GM21367 (cell line): Measurements from ENCODE around the gene USP20.
A peak's percentile ranks its signal among the peaks of the same experiment; 100 is the strongest.

Experiments
- ATAC-seq: cut with Tn5 transposase; IDR thresholded peaks from one replicate; pipeline ENCODE4 v1.9.1; 2021; ENCODE audit not compliant: unreplicated experiment

The USP20 gene

DNA sequence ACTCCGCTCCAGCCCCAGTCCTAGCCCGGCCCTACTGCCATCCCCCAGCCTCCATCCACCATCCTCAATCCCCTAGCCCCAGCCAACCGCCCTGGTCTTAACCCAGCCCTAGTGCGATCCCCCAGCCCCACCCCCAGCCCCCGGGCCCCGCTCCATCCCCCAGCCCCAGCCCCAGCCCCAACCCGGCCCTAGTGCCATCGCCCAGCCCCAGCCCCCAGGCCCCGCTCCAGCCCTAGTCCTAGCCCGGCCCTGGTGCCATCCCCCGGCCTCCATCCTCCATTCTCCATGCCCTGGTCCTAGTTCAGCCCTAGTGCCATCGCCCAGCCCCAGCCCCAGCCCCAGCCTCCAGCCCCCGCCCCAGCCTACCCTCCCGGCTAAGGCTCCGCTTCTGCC, 11.7 kb upstream of the USP20 start:
- ATAC-seq: peak; percentile 16

DNA sequence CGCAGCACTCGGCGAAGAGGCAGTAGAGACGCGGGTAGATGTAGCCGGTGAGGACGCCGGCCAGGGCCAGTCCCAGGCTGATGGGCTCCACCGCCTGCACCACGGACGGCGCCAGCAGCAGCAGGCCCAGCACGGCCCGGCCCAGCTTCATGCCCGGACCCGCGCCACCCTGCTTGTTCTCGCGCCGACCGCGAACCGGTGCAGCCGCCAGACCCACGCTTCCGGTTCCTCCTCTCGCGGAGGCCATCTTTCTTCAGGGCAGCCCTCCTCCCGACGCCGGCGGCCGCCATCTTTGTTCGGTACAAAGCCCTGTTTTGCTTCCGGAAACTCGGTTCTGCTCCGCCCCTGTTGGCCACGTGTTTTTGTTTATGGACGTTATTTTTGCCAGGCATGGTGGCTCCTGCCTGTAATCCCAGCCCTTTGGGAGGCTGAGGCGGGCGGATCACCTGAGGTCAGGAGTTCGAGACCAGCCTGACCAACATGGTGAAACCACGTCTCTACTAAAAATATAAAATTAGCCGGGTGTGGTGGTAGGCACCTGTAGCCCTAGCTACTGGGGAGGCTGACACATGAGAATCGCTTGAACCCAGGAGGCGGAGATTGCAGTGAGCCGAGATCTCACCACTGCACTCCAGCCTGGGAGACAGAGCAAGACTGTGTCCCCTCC, 11.2 kb upstream of the USP20 start, which contains the start of gene TOR1A:
TOR1A (minus strand) TSS at position 202 of the 667 bp plus-strand sequence; CDS start at position 151, 51 bp downstream.
- peak; percentile 83 for ATAC-seq

- ATAC-seq: no peak
Measured at GRCh38 chr9:129826344-129826743, 8.9 kb upstream of the USP20 start.

- no peak for ATAC-seq
Measured at GRCh38 chr9:129826759-129827158, 8.5 kb upstream of the USP20 start.

DNA sequence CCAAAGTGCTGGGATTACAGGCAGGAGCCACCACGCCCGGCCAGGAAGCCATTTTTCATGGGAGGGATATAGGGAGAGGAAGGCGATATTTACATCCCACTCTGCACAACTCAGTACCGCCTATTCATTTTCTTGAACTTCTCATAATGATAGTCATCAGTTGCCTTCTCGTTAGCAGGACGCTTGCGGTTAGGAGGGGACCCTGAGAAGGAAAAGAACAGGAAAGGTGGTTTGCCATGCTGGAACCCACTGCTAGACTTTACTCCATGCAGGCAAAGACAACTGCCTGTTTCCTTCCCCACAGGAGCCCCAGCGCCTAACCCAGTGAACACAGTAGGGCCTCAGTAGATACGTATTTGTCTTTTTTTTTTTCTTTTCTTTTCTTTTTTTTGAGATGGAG, 7.2 kb upstream of the USP20 start:
- no peak for ATAC-seq

DNA sequence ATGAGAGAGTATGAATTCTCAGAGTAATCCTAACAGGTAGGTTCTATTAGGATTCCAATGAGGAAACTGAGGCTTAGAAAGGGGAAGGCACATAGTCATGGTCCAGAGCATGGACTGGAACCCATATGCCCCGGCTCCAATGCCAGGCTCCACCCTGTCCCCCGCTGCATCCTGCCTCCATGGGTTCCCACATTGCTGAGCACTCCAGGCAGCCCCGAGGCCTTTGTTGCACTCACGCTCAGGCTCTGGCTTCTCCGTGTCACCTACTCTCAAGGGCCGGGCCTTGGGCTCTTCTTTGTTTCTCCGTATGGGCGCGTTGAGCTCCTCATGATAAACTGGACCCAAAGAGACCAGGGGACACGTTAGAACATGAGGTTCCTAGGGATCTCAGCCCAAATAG, 6.3 kb upstream of the USP20 start:
- ATAC-seq: no peak

DNA sequence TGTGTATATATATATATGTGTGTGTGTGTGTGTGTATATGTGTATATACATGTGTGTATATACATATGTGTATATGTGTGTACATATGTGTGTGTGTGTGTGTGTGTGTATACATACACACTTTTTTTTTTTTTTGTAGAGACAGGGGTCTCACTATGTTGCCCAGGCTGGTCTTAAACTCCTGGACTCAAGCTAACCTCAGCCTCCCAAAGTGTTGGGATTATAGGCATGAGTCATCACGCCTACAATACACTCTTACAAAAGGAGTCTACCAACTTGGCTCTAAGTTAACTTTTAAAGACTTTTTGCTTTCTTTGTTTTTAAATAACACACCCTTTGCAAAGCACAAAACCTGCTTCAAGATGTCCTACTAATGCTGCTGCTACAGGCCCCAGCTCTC, 2.3 kb upstream of the USP20 start:
- ATAC-seq: no peak

DNA sequence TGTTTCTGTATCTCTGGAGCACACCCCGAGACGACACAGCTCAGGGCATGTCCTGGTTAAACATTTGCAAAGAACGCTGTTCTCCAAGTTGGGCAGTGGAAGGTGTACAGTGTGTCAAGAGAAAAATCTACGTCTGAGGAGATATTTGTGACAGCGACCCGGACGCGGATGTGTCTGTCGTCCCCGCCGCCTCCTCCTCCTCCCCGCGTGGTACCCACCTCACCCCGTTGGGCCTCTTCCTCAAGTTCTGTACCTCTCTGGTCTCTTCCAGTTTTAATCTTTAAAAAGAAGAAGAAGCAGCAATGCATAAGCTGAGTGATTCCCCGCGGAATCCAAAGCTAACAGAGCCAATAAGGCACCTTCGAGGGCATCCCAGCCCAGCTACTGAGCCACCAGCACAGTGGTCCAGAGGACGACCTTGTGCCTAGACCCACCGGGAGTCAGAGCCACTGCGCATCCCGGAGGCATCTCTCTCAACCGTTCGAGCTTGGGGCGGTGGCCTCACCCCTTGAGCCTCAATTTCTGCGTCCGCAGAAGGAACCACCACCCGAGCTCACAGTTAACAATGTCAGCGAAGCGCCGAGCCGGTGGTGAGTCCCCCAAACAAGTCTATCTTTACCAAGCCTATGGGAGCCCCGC, 650 bp upstream of the USP20 start:
- peak; percentile 10 for ATAC-seq

DNA sequence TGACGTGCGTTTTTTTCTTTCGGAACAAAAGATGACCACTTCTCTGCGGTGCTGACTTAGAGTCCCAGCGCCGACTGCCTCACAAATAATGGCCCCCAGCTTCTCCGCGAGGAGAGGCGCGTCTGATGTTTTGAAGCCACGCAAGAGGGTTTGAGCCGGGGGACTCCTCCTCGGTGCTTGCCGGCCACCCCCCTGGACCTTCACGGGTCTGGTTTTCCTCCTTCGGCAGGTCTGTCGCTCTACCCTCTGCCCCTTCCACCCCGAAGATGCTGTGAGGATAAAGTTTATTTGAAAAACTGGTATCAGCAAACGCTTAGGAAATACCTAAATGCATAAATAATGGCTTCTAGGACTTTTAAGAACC, 584 bp downstream of the USP20 start:
- no peak for ATAC-seq

DNA sequence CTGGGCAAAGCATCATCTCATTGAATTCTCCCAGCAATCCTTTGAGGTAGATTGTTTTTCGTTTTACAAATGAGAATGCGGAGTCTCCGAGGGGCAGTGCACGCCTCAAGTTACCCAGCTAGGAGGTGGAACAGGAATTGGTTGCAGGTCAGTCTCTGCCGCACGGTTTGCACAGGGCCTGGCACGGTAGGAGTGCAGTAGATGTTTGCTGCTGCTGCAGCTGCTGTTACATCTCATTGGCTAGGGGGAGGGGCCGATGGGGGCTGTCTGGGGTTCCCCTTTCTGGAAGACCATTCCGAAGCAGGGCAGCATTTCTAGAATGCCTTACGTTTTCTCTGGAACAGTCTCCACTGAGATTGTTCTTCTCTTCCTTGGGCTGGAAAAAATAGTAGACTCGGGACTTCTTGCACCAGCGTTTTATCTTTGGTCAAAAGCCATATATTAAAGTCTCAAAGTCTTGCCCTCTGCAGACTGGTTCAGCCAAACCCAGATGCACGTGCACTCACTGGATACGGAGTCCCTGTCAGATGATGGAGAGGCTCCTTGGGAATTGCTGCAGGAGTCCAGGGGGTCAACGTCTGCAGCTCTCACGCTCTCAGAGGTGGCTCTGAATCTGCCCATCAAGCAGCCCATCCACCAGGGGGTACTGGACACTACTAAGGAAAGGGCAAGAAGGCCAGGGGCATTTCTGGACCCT, 1.2 kb downstream of the USP20 start:
- ATAC-seq: no peak

GRCh38 chr9:129838707-129839259, 3.5 kb downstream of the USP20 start:
- ATAC-seq: no peak

DNA sequence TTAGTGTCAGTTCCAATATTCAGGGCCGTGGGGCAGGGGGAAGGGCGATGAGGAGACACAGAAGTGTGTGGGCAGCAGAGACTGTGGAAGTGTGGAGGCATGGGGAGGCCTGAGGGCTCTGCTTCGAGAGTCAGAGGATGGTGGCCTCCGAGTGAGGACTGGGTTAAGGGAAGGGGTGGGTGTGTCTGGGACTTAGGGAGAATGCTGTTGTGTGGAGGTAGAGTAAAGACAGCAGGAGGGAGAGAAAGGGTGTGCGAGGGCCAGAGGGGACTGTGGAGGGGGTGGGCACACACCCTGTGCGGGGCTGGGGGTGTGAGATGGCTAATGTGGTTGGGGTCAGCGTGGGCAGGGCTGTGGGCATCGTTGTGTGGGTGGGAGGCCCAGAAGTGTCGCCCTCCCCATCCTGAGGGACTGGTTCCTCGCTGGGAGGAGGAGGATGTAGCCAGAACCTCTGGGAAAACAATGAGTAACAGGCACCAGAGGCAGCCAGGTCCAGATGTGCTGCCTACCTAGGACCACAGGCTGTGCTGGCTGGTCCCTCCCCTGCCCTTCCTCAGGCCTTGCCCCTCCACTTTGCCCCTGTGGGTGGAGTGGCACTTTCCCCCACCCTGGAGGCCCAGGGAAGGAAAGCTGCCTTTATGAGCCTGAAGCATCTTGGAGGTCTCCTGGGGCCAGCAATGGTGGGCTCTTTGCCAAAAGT, 4.2 kb downstream of the USP20 start:
- no peak for ATAC-seq

DNA sequence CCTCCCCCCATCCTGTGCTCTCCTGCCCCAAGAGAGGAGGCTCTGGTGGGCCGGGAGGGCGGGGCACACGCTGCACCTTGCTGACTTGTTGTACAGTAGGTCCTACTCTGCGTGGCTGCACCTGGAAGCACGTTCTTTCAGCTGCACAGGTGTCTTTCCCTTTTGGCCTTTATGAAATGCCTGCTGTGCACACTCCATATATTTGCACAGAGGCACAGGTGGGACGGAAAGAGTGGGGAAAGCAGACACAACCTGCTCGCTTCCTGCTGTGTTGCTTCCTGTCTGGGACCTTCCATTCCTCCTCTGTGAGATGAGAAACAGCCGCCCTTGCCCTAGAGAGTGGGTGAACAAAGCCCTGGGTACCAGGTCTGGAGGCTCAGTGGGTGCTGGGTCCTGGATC, 4.8 kb downstream of the USP20 start:
- no peak for ATAC-seq

DNA sequence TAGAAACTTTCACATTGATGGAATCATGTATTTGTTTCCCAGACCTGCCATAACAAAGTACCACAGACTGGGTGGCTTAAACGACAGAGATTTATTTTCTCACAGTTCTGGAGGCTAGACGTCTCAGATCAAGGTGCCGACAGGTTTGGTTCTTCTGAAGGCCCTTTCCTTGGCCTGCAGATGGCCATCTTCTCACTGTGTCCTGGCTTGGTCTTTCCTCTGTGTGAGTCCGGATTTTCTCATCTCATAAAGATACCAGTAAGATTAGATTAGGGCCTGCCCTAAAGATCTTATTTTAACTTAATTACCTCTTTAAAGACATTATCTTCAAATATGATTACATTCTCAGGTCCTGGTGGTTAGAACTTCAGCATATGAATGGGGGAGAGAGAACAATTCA, 5.8 kb downstream of the USP20 start:
- no peak for ATAC-seq

GRCh38 chr9:129845373-129845772, 10.1 kb downstream of the USP20 start:
- ATAC-seq: no peak

DNA sequence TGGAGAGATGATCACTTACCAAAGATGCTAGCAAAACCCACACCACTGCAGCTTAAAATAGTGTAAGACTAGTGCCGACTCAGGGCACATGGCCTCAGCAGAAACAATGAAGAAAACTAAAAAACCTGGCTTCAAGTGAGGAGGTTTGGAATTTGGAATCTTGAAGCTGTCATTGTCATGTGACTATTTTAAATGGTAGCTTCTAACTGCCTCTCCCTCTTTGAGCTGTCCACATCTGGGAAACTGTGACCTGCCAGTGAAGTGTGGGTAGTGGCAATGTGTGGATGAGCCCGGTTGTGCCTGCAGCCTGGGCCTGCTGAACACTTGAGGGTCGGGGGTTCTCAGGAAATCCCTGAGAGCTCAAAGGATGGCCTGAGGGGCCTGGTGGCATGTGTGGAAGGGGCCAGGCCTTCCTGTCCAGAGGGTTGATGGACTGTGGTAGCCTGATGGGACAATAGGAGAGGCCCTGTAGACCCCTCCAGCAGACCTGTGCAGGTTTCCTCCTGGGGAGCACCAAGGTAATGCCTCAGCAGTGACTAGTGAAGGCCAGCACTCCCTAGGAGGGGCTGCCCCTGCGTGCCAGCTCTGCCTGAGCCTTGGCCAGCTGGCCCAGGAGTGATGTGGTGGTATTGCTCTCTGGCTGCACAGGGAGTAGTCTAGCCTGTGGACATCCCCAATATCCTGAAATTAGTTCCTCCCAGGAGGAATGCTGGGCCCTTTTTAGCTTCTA, 13.6 kb downstream of the USP20 start:
- no peak for ATAC-seq

DNA sequence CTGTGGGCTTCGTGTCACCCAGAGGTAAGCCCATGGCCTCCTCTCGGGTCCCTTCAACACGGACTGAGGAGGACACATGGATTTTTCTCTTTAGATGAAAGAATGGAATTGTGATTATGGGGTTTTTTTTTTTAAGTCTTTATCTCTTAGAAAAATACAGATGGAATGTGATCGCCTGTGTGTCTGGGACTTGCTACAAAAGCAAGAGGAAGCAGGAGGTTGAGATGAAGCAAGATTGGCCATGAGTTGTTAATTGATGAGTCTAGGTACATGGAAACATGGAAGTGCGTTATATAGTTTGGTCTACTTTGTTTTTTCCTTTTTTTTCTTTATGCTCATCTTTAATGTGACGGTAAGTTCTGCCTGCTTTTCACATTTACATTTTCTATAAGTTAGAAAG, 14.6 kb downstream of the USP20 start:
- ATAC-seq: no peak

DNA sequence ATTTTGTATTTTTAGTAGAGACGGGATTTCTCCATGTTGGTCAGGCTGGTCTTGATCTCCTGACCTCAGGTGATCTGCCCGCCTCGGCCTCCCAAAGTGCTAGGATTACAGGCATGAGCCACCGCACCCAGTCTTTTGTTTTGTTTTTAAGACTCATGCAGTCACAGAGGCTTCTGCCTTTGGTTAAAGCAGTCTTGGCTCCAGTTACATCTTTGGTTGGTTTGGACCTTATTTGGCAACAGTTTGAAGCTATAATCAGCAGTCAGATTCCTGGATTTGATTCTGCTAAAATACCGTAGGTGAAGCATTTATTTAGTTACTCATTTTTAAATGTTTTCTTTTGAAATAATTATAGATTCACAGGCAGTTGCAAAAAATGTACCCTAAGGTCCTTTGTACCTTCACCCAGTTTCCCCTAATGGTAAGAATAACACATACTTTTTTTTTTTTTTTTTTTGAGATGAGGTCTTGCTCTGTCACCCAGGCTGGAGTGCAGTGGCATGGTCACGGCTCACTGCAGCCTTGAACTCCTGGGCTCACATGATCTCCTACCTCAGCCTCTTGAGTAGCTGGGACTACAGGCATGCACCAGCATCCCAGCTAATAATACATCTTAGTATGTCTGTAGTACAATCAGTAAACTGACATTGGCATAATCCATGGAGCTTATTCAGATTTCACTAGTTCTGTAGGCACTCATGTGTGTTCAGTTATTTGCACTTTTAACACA, 15.7 kb downstream of the USP20 start:
- no peak for ATAC-seq

- ATAC-seq: no peak
Measured at GRCh38 chr9:129851821-129852220, 16.6 kb downstream of the USP20 start.

- ATAC-seq: no peak
Measured at GRCh38 chr9:129852579-129852978, 17.3 kb downstream of the USP20 start.
